H1 (cell line): Measurements from ENCODE around the gene SH3BGRL3. TPM values are rescaled to one million over a fixed set of nuclear protein-coding genes. Genes with fewer than 3 reads are reported as not detected.

Experiments used
- EZH2 ChIP-seq: fragments of 200-600 bp; sonication (generic); IDR thresholded peaks from 2 replicates; pipeline ENCODE4 v1.7.1; 2012; ENCODE audit warnings: low read depth, mild to moderate bottlenecking, moderate library complexity, low read length, inconsistent platforms; ENCODE audit not compliant: severe bottlenecking
- polyA plus RNA-seq, 7 experiments: library from polyadenylated mRNA; depleted of rRNA in 3 of 7; stranded (reverse) in 5 of 7; unstranded in 2 of 7; fragments of >200 nt in 5 of 7; fragments of 200-250 nt in 2 of 7; gene quantifications; 1 replicate in 5 of 7; 2 replicates in 1 of 7; 4 replicates in 1 of 7; pipeline versions ENCODE4 v1.2.1 to v1.2.3, GENCODE V29; 2011 to 2013; ENCODE audit warnings: missing spikeins in 2 of 7, mixed read lengths in 2 of 7
- total RNA-seq: library from RNA; stranded (reverse); fragmentation: NEBNext Ultra II Directional; extraction: Animal tissue kit (Norgen Biotek cat#: 25700); gene quantifications from 2 replicates; pipeline ENCODE4 v1.2.1, GENCODE V29; 2021

The SH3BGRL3 gene
- total and polyA plus RNA-seq, 2 of the 8 experiments (the other 6 are each of a cell fraction or from before 2014, with no cell fraction given), result 77.8 to 107 TPM

DNA sequence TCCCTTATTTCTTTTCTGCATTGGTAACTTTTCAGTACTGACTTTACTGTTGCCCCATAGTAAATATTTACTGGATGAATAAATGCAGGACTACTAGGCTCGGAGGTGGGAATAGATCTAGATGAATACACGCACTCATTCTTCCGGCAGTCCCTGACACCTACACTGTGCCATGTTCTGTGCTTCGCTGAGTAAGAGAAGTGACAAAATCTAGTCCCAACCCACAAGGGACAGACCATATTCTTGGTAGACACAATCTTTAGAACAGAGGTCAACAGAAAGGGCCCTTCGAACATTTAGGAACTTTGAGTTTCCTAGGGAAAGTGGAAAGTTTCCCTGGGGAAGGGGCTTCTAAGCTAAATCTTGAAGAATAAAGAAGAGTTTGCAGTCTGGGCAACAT lies 34.6 kb downstream of the SH3BGRL3 start (continued):
- no peak for TF ChIP-seq EZH2
- TF ChIP-seq, all 59 proteins: peak for 0
